ENCODE measurements around the gene MRPS18B.
"Not testable (repeated sequence)": the region's sequence is repeated elsewhere in the genome, so short reads cannot be mapped to it uniquely, and the experiment has no call there.

DNA sequence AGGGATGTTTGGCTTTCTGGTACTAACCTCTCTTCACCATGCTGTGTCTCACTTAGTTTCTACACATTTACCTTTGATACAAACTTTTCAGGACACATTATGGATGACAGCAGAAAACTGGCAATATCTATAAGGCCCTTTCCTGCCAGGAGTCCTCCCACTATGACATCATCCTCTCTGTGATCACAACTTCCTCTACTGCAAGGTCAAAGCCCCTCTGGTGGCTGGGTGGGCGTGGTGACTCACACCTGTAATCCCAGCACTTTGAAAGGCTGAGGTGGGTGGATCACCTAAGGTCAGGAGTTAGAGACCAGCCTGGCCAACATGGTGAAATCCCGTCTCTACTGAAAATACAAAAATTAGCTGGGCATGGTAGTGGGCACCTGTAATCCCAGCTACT is 48.7 kb downstream of the MRPS18B start:
- TF ChIP-seq CTCF (conservative IDR thresholded peaks at IDR 0.05 in 1 of 2, IDR thresholded peaks at IDR 0.05 in 1 of 2; ENCODE audit: extremely low read depth in 1 of 2, insufficient read depth in 1 of 2, low read depth in 1 of 2, low read length in 2 of 2); EZH2 (IDR thresholded peaks at IDR 0.05; ENCODE audit: borderline replicate concordance, low read length): not testable (repeated sequence)

All from mammary epithelial cell (primary cell).